NT2/D1 (cell line): Measurements from ENCODE around the gene IL12A.

Experiments used
- SUZ12 ChIP-seq: IDR thresholded peaks from 2 replicates; pipeline ENCODE4 v1.6.1; 2011; ENCODE audit not compliant: insufficient read length, insufficient read depth; ENCODE audit errors: extremely low read depth
- YY1 ChIP-seq: IDR thresholded peaks from 2 replicates; pipeline ENCODE4 v1.6.1; 2011; ENCODE audit not compliant: insufficient read length, insufficient read depth
- ZNF274 ChIP-seq: IDR thresholded peaks from 2 replicates; pipeline ENCODE4 v1.6.1; 2011; ENCODE audit warnings: mild to moderate bottlenecking, low read depth, low read length

DNA sequence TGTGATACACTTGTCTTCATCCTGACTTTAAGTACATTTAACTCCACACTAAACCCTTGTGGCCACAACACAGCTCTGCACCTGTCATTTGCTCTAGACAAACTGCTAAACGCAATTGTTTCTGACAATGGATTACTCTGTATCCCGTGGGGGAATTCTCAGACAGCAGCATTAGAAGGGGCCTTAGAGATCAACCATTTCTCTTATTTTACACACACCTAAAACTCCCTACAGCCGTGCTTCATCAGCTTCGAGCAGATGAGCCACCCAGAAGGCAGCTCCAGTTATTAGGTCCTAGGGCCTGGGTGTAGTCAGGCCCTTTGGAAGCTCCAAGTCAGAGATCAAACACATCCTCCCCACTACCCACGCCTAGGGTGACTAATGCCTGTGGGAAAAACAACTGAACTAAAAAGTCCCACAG lies 1.3 kb upstream of the IL12A start:
- TF ChIP-seq ZNF274 (no peak), YY1 (no peak), SUZ12 (no peak)
